ENCODE data around the gene C2CD4A. TPM values are rescaled to one million over a fixed set of nuclear protein-coding genes. Genes with fewer than 3 reads are reported as not detected.

Gene C2CD4A
- total RNA-seq, 2 donors from 2014 or later: 0.16 TPM; not detected in 1

DNA sequence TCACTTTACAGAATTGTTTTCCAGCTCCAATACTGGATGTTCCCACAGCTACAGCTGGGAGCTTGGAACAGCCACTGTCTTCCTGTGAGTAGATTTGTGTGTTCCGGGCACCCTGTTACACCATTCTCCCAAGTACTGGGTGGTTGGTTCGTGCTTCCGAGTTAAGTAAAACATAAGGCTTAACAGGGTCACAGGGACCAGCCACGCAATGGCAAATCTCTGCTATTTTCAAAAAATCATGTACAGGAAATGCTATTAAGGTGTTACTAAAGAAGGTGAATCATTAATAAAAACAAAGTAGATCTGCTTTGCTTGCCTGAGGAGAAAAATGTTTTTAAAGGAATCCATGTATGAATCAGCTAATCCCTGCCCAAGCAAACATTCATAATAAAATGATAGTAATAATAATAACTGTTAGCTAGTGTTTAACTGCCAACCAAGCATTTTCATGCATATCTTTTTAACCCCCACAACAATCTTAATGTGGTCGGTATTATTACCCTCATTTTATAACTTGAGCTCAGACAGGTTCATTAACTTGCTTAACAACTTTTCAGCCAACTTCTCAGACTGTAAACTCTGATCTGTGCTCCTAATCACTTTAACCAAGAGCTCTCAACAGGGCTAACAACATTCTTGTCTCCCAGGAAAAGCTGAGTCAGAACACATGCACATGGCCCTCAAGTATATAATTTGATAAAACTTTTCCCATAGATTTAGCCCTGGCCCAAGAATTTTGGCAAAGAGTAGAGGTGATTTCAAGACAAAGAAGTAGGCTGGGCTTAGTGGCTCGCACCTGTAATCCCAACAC is 2.7 kb upstream of the C2CD4A start:
- H3K27me3 ChIP-seq: no peaks in the 10 kb centered on the region
- peaks cover 0 to 26% of the 10 kb centered on the region in 2 donors for H3K4me1 ChIP-seq
- TF ChIP-seq CTCF (IDR thresholded peaks at IDR 0.05): no peak
- H3K27ac ChIP-seq: no peak overlapping the region
- no peaks in the 10 kb centered on the region for H3K9me3 ChIP-seq
- DNase-seq (ENCODE audit: low spot score): no peak
- H3K4me3 ChIP-seq: no peak overlapping the region
- H3K36me3 ChIP-seq: no peaks in the 10 kb centered on the region

DNA sequence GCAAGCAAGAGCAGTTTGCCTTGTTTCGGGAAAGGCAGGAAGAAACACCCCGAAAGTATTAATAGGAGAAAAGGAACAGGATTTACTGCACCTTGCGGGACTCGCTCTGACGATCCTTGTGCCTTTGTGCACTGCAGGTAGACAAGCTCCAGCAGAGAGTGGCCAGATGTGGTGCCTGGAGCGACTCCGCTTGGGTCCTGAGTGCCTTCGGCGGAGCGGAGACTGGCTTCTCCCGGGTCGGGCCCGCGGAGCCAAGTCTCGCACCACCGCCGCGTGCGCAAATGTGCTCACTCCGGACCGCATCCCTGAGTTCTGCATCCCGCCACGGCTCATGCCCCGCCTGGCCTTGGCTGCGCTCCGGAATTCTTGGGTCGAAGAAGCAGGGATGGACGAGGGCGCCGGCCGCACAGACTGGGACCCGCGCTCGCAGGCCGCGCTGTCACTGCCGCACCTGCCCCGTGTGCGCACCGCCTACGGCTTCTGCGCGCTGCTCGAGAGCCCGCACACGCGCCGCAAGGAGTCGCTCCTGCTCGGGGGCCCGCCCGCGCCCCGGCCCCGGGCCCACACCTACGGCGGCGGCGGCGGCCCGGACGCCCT is 769 bp downstream of the C2CD4A start:
- H3K27ac ChIP-seq: peak overlapping the region; percentile 5 to 22
- peaks cover 0 to 23% of the 10 kb centered on the region in 2 donors for H3K4me1 ChIP-seq
- H3K4me3 ChIP-seq: peak overlapping the region; percentile 41 to 63
- no peaks in the 10 kb centered on the region for H3K27me3 ChIP-seq
- H3K9me3 ChIP-seq: no peaks in the 10 kb centered on the region
- TF ChIP-seq CTCF (IDR thresholded peaks at IDR 0.05): no peak
- DNase-seq (ENCODE audit: low spot score): no peak
- no peaks in the 10 kb centered on the region for H3K36me3 ChIP-seq

DNA sequence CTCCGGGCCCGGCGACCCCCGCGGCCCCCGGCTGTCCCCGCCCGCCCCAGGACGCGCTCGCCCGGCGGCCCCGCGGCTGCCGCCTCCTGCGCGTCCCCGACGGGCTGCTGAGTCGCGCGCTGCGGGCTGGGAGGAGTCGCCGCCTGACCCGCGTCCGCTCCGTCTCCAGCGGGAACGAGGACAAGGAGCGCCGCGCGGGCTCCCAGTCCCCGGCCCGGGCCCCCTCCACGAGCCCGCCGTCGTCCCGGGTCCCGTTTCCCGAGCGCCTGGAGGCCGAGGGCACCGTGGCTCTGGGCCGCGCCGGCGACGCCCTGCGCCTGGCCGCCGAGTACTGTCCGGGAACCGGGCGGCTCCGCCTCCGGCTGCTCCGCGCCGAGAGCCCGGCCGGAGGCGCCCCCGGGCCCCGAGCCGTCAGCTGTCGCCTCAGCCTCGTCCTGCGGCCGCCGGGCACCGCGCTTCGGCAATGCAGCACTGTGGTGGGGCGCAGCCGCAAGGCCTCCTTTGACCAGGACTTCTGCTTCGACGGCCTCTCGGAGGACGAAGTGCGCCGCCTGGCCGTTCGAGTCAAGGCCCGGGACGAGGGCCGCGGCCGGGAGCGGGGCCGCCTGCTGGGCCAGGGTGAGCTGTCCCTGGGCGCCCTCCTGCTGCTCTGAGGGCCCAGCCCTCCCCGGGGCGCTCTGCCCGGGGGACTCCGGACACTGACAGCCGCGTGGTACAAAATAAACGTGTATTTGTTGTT is 1.5 kb downstream of the C2CD4A start:
- DNase-seq (ENCODE audit: low spot score): no peak
- TF ChIP-seq CTCF (IDR thresholded peaks at IDR 0.05): peak in 1 of 2 donors; percentile 51
- peak overlapping the region; percentile 61 to 68 for H3K27ac ChIP-seq

DNA sequence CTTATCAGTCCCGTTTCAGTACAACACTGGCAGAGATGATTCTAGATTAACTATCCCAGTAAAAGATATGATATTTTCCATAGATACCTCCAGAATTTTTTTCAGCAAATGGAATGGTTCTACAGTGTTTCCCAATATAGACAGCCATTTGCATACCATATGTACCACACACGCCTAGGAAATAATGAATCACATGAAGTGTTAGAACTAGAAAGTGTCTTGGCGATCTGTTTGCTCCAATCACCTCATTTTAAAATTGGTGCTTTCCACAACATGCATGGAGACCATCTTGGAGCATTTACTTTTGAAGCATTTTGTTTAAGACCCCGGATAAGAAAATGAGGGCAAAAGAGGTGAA is 2.0 kb downstream of the C2CD4A start:
- Histone ChIP-seq H3K27me3 (no peaks in the 10 kb centered on the region), H3K4me1 (peaks cover 0 to 23% of the 10 kb centered on the region in 2 donors), H3K36me3 (no peaks in the 10 kb centered on the region), H3K27ac (peak overlapping the region in 1 of 2 donors; percentile 68), H3K9me3 (no peaks in the 10 kb centered on the region), H3K4me3 (peak overlapping the region; percentile 41 to 63)
- TF ChIP-seq CTCF (IDR thresholded peaks at IDR 0.05): no peak
- DNase-seq (ENCODE audit: low spot score): no peak

More for the DNA sequence above, 1.5 kb downstream of the C2CD4A start:
- H3K4me1 ChIP-seq: peaks cover 0 to 23% of the 10 kb centered on the region in 2 donors
- no peaks in the 10 kb centered on the region for H3K27me3 ChIP-seq
- peak overlapping the region; percentile 41 to 63 for H3K4me3 ChIP-seq
- no peaks in the 10 kb centered on the region for H3K36me3 ChIP-seq
- no peaks in the 10 kb centered on the region for H3K9me3 ChIP-seq

GRCh38 chr15:62069551-62069950 is 2.8 kb downstream of the C2CD4A start:
- DNase-seq (ENCODE audit: low spot score): no peak
- H3K9me3 ChIP-seq: no peaks in the 10 kb centered on the region
- H3K4me3 ChIP-seq: no peak overlapping the region
- no peak for TF ChIP-seq CTCF (IDR thresholded peaks at IDR 0.05)
- no peak overlapping the region for H3K27ac ChIP-seq
- no peaks in the 10 kb centered on the region for H3K27me3 ChIP-seq
- peaks cover 0 to 23% of the 10 kb centered on the region in 2 donors for H3K4me1 ChIP-seq
- no peaks in the 10 kb centered on the region for H3K36me3 ChIP-seq

All from right atrium auricular region (tissue), 2 donors.